ENCODE results near the gene ST8SIA5.

ST8SIA5 gene

DNA sequence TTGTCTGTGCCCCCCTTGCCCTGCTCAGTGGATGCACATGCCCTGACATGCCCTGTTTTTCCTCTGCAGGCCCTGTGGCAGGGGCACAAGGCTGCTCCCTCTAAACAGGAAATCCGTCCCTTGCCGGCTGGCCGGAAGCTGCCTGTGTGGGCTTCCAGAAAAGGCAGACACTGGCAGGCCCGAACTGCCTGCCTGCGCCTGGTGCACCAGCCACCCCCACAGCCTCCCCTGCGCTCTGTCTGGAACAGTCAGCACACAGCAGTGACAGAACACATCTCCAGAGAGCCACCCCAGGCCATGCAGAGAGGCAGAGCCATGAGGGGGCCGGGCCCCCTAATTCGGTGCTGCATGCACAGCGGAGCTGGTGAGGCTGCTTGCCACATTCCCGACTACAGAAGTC is 133.3 kb downstream of the ST8SIA5 start:
- DNase-seq, result no peak

GRCh38 chr18:46622999-46623398 is 133.9 kb downstream of the ST8SIA5 start:
- no peak for DNase-seq

DNA sequence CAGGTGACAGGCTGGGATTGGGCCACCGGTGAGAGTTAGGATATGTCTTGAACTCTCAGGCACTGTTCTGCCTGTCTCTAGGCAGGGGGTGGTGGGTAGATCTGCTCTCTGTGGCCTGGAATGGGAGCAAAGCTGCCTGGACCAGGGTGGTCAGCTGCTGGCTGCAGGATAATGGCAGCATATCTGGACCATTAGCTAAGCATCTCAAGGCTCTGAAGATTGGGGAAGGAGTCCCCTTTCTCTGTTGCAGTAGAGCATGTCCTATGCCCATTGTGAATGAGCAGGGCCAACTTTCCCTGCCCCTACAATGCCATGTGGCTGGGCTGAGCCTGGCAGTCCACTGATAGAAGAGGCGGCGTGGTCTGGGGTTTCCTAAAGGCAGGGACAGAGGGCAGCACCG is 134.4 kb downstream of the ST8SIA5 start:
- no peak for DNase-seq

GRCh38 chr18:46621871-46622270 is 135.0 kb downstream of the ST8SIA5 start:
- no peak for DNase-seq

GRCh38 chr18:46621111-46621766 is 135.6 kb downstream of the ST8SIA5 start:
- DNase-seq, result no peak

- DNase-seq, result no peak
Observed at GRCh38 chr18:46619559-46619958, 137.3 kb downstream of the ST8SIA5 start.
